ENCODE measurements around the gene MTMR3.

DNA sequence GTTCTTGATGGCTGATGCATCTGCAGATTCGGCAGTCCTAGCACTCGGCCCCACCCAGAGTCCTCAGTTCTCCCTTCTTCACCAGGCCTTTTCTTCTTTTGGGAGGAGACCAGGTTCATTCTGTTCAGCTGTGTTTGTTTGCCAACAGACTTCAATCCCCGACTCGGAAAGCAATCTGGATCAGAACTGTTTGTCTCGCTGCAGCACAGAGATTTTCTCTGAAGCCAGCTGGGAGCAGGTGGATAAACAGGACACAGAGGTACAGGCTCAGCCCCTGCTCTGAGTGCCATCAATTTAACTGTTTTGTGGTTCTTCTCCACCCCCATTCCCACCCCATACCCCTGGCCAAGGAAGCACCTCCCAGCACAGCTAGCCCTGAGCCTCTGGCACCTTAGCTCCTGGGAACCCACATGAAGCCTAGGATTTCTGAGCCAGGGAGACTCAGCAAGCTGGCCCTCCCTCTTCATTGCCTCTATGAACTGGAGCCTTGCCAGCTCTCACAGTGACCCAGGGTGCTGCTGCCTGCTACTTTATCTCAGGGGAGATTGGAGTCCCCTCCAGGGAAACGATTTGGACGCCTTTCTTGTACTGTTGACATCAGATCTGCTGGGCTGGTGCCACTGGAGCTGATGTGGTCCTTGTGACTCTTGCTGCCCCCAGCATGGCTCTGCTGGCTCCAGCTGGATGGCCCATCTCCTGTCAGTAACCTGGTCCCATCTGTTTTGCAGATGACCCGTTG is 139.1 kb downstream of the MTMR3 start:
- TF ChIP-seq POLR2A (IDR thresholded peaks at IDR 0.05): no peak
- TF ChIP-seq, protein P1, sequence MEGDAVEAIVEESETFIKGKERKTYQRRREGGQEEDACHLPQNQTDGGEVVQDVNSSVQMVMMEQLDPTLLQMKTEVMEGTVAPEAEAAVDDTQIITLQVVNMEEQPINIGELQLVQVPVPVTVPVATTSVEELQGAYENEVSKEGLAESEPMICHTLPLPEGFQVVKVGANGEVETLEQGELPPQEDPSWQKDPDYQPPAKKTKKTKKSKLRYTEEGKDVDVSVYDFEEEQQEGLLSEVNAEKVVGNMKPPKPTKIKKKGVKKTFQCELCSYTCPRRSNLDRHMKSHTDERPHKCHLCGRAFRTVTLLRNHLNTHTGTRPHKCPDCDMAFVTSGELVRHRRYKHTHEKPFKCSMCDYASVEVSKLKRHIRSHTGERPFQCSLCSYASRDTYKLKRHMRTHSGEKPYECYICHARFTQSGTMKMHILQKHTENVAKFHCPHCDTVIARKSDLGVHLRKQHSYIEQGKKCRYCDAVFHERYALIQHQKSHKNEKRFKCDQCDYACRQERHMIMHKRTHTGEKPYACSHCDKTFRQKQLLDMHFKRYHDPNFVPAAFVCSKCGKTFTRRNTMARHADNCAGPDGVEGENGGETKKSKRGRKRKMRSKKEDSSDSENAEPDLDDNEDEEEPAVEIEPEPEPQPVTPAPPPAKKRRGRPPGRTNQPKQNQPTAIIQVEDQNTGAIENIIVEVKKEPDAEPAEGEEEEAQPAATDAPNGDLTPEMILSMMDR (IDR thresholded peaks at IDR 0.05 in 4 of 5, conservative IDR thresholded peaks at IDR 0.05 in 1 of 5): no peak

Measured in gastrocnemius medialis (tissue), 4 donors.